Rectal smooth muscle tissue (tissue), 1 donor: ENCODE data around the gene SLAMF8.
A peak's percentile ranks its signal among the peaks of the same experiment; 100 is the strongest.

Experiments
- H3K27ac ChIP-seq: one replicate; pipeline ENCODE4 v1.7.0; 2013; ENCODE audit warnings: low read depth, low read length, inconsistent platforms
- H3K27me3 ChIP-seq: one replicate; pipeline ENCODE4 v1.7.0; 2013; ENCODE audit warnings: low read length; ENCODE audit not compliant: control insufficient read depth, insufficient read depth
- H3K36me3 ChIP-seq: one replicate; pipeline ENCODE4 v1.7.0; 2013; ENCODE audit warnings: low read length; ENCODE audit not compliant: control insufficient read depth, insufficient read depth
- H3K4me1 ChIP-seq: one replicate; pipeline ENCODE4 v1.7.0; 2013; ENCODE audit warnings: low read length; ENCODE audit not compliant: control insufficient read depth, insufficient read depth
- H3K4me3 ChIP-seq: one replicate; pipeline ENCODE4 v1.7.0; 2013; ENCODE audit warnings: low read length
- H3K9ac ChIP-seq: one replicate; pipeline ENCODE4 v1.7.0; 2013; ENCODE audit warnings: low read length

The SLAMF8 gene

GRCh38 chr1:159826441-159827101, at the start of gene SLAMF8:
TSS of gene SLAMF8 (plus strand) at chr1:159826873. CDS start at chr1:159826899, 26 bp downstream.
- Histone ChIP-seq H3K27me3 (no peaks in the 10 kb centered on the region), H3K4me1 (no peaks in the 10 kb centered on the region), H3K9ac (no peak within 1 kb of the TSS), H3K36me3 (no peaks in the 10 kb centered on the region), H3K4me3 (no peak within 1 kb of the TSS), H3K27ac (no peak within 1 kb of the TSS)

GRCh38 chr1:159778266-159778665, 48.4 kb upstream of the SLAMF8 start:
- no peaks in the 10 kb centered on the region for H3K36me3 ChIP-seq
- H3K27ac ChIP-seq = no peak overlapping the region
- H3K4me3 ChIP-seq = no peak overlapping the region
- no peaks in the 10 kb centered on the region for H3K4me1 ChIP-seq
- H3K9ac ChIP-seq = no peak overlapping the region
- H3K27me3 ChIP-seq = no peaks in the 10 kb centered on the region

GRCh38 chr1:159779403-159779851, 47.2 kb upstream of the SLAMF8 start:
- Histone ChIP-seq H3K27me3 (no peaks in the 10 kb centered on the region), H3K27ac (no peak overlapping the region), H3K4me1 (no peaks in the 10 kb centered on the region), H3K9ac (no peak overlapping the region), H3K36me3 (no peaks in the 10 kb centered on the region), H3K4me3 (no peak overlapping the region)

- Histone ChIP-seq H3K27ac (peak within 1 kb of the TSS; percentile 61), H3K4me1 (no peaks in the 10 kb centered on the region), H3K4me3 (peak within 1 kb of the TSS; percentile 87), H3K9ac (no peak within 1 kb of the TSS), H3K27me3 (no peaks in the 10 kb centered on the region), H3K36me3 (no peaks in the 10 kb centered on the region)
These were observed 45.8 kb upstream of the SLAMF8 start, which contains the start of gene DUSP23 for GRCh38 chr1:159780583-159781582. TSS of gene DUSP23 (plus strand) at chr1:159780962. CDS start at chr1:159781101, 139 bp downstream.

GRCh38 chr1:159781992-159782391, 44.7 kb upstream of the SLAMF8 start:
- Histone ChIP-seq H3K4me1 (no peaks in the 10 kb centered on the region), H3K9ac (no peak overlapping the region), H3K27me3 (no peaks in the 10 kb centered on the region), H3K36me3 (no peaks in the 10 kb centered on the region), H3K4me3 (peak overlapping the region; percentile 87), H3K27ac (no peak overlapping the region)

- Histone ChIP-seq H3K4me3 (no peak overlapping the region), H3K27me3 (no peaks in the 10 kb centered on the region), H3K27ac (no peak overlapping the region), H3K36me3 (no peaks in the 10 kb centered on the region), H3K4me1 (no peaks in the 10 kb centered on the region), H3K9ac (no peak overlapping the region)
These were observed 42.9 kb upstream of the SLAMF8 start for GRCh38 chr1:159783724-159784123.

- Histone ChIP-seq H3K36me3 (no peaks in the 10 kb centered on the region), H3K9ac (no peak overlapping the region), H3K27me3 (no peaks in the 10 kb centered on the region), H3K4me3 (no peak overlapping the region), H3K27ac (no peak overlapping the region), H3K4me1 (no peaks in the 10 kb centered on the region)
These were observed 40.2 kb upstream of the SLAMF8 start for GRCh38 chr1:159786465-159786864.

GRCh38 chr1:159786966-159787365, 39.7 kb upstream of the SLAMF8 start:
- H3K27ac ChIP-seq = no peak overlapping the region

GRCh38 chr1:159790237-159790917, 36.3 kb upstream of the SLAMF8 start:
- Histone ChIP-seq H3K9ac (no peak overlapping the region), H3K27ac (no peak overlapping the region), H3K27me3 (no peaks in the 10 kb centered on the region), H3K36me3 (no peaks in the 10 kb centered on the region), H3K4me3 (no peak overlapping the region), H3K4me1 (no peaks in the 10 kb centered on the region)

More at GRCh38 chr1:159786966-159787365, 39.7 kb upstream of the SLAMF8 start:
- Histone ChIP-seq H3K27me3 (no peaks in the 10 kb centered on the region), H3K4me1 (no peaks in the 10 kb centered on the region), H3K9ac (no peak overlapping the region), H3K36me3 (no peaks in the 10 kb centered on the region), H3K4me3 (no peak overlapping the region)

GRCh38 chr1:159791031-159791430, 35.6 kb upstream of the SLAMF8 start:
- H3K4me3 ChIP-seq = no peak overlapping the region
- H3K36me3 ChIP-seq = no peaks in the 10 kb centered on the region
- no peak overlapping the region for H3K27ac ChIP-seq
- H3K4me1 ChIP-seq = no peaks in the 10 kb centered on the region
- H3K9ac ChIP-seq = no peak overlapping the region
- H3K27me3 ChIP-seq = no peaks in the 10 kb centered on the region

- Histone ChIP-seq H3K27ac (no peak overlapping the region), H3K4me1 (no peaks in the 10 kb centered on the region), H3K27me3 (no peaks in the 10 kb centered on the region), H3K36me3 (no peaks in the 10 kb centered on the region), H3K4me3 (no peak overlapping the region), H3K9ac (no peak overlapping the region)
These were observed 35.2 kb upstream of the SLAMF8 start for GRCh38 chr1:159791461-159791860.

- H3K27me3 ChIP-seq = no peaks in the 10 kb centered on the region
- H3K4me3 ChIP-seq = no peak overlapping the region
- no peaks in the 10 kb centered on the region for H3K36me3 ChIP-seq
- H3K9ac ChIP-seq = no peak overlapping the region
- H3K4me1 ChIP-seq = no peaks in the 10 kb centered on the region
- H3K27ac ChIP-seq = no peak overlapping the region
These were observed 31.1 kb upstream of the SLAMF8 start for GRCh38 chr1:159795534-159795933.
